IMR-90 (cell line): ENCODE results near the gene RMC1.

Source experiments
- BHLHE40 ChIP-seq: fragments of 150-350 bp; IDR thresholded peaks from 2 replicates; pipeline ENCODE4 v1.6.1; 2016; ENCODE audit warnings: mild to moderate bottlenecking, low read depth, low read length
- CEBPB ChIP-seq: IDR thresholded peaks from 2 replicates; pipeline ENCODE4 v1.6.1; 2012; ENCODE audit warnings: low read depth, low read length, improper control_type of control experiment
- CHD1 ChIP-seq: IDR thresholded peaks from 2 replicates; pipeline ENCODE4 v1.6.1; 2012; ENCODE audit warnings: low read depth, low read length, improper control_type of control experiment
- CTCF ChIP-seq: conservative IDR thresholded peaks from 2 replicates; pipeline ENCODE4 v1.5.1; 2012; ENCODE audit warnings: mild to moderate bottlenecking, low read depth, low read length, improper control_type of control experiment
- MAFK ChIP-seq: IDR thresholded peaks from 2 replicates; pipeline ENCODE4 v1.6.1; 2012; ENCODE audit warnings: low read depth, low read length, improper control_type of control experiment
- MXI1 ChIP-seq: IDR thresholded peaks from 2 replicates; pipeline ENCODE4 v1.6.1; 2012; ENCODE audit warnings: low read depth, mild to moderate bottlenecking, low read length, moderate library complexity, borderline replicate concordance
- NFE2L2 ChIP-seq: fragments of 150-350 bp; IDR thresholded peaks from 2 replicates; pipeline ENCODE4 v1.6.1; 2016; ENCODE audit warnings: low read depth, mild to moderate bottlenecking, low read length
- POLR2A ChIP-seq: IDR thresholded peaks from 2 replicates; pipeline ENCODE4 v1.6.1; 2012; ENCODE audit warnings: mild to moderate bottlenecking, low read depth, low read length
- RAD21 ChIP-seq: IDR thresholded peaks from 2 replicates; pipeline ENCODE4 v1.6.1; 2012; ENCODE audit warnings: low read length, improper control_type of control experiment
- RFX5 ChIP-seq: IDR thresholded peaks from 2 replicates; pipeline ENCODE4 v1.8.0; 2012; ENCODE audit warnings: low read depth, mild to moderate bottlenecking, low read length, moderate library complexity
- SMC3 ChIP-seq: fragments of 150-350 bp; IDR thresholded peaks from 2 replicates; pipeline ENCODE4 v1.6.1; 2016; ENCODE audit warnings: low read depth, mild to moderate bottlenecking, antibody characterized with exemption, low read length, moderate library complexity
- TF ChIP-seq, protein P1 (sequence below): fragments of 150-350 bp; IDR thresholded peaks from 2 replicates; pipeline ENCODE4 v1.6.1; 2016; ENCODE audit warnings: low read depth, mild to moderate bottlenecking, low read length, moderate library complexity, borderline replicate concordance

DNA sequence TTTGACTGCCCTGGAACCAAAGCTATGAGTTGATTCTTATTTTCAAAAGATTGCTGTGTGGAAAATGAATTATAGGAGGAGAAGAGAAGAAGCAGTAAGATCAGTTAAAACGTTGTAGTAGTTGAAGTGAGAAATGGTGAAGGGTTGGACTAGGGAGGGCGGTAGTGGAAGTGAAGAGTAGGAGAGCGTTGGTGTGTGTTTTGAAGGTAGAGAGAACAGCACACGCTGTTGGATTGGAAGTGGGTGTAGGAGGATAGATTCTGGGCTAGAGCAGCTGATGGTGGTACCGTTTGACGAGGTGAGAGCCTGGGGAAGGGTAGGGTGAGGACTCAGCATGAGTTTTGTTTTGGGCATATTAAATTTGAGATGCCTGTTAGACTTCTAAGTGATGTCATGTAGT, 31.8 kb upstream of the RMC1 start:
- TF ChIP-seq CTCF, result no peak
- TF ChIP-seq NFE2L2, result no peak
- TF ChIP-seq, protein P1, sequence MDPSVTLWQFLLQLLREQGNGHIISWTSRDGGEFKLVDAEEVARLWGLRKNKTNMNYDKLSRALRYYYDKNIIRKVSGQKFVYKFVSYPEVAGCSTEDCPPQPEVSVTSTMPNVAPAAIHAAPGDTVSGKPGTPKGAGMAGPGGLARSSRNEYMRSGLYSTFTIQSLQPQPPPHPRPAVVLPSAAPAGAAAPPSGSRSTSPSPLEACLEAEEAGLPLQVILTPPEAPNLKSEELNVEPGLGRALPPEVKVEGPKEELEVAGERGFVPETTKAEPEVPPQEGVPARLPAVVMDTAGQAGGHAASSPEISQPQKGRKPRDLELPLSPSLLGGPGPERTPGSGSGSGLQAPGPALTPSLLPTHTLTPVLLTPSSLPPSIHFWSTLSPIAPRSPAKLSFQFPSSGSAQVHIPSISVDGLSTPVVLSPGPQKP, result no peak
- no peak for TF ChIP-seq CEBPB
- no peak for TF ChIP-seq MAFK
- TF ChIP-seq MXI1, result no peak
- TF ChIP-seq BHLHE40, result no peak
- TF ChIP-seq SMC3, result no peak
- TF ChIP-seq POLR2A, result no peak
- TF ChIP-seq RAD21, result no peak
- no peak for TF ChIP-seq RFX5
- no peak for TF ChIP-seq CHD1
